Prostate gland (tissue), 2 donors: Measurements from ENCODE around the gene NCF2.

Source experiments
- POLR2A ChIP-seq: fragments of 450-650 bp; IDR thresholded peaks from one replicate; pipeline ENCODE4 v1.6.1; 2016; ENCODE audit warnings: antibody characterized with exemption, mild to moderate bottlenecking
- POLR2AphosphoS5 ChIP-seq: sonication (generic); formaldehyde crosslinking; IDR thresholded peaks from one replicate; pipeline ENCODE4 v1.6.1; 2017; ENCODE audit warnings: antibody characterized with exemption
- TF ChIP-seq, protein P1 (sequence below), 4 experiments: fragments of 200-600 bp in 2 of 4; fragments of 450-650 bp in 2 of 4; sonication (generic) in 2 of 4; IDR thresholded peaks; 1 replicate in 3 of 4; 2 replicates in 1 of 4; pipeline ENCODE4 v1.5.1; 2016 to 2019; ENCODE audit warnings: antibody characterized with exemption in 4 of 4, mild to moderate bottlenecking in 2 of 4, moderate library complexity in 2 of 4

DNA sequence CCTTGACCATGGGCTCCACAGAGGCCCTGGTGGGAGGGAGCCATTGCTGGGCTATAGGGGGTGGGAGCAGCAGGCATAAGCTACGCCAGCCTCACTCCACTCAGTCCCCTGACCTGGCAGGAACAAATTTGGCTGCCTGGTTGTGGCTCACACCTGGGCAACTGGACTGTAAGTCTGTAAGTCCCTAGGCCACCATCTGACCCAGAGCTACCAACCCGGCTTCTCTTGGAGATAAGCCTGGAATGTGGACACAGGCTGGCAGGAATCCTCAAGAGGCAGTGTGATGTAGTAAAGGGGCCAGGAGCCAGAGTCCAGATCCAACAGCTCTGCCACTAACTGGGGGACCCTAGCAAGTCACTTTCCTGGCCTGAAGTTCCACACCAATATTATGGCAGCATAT is 11.4 kb downstream of the NCF2 start:
- TF ChIP-seq, protein P1, sequence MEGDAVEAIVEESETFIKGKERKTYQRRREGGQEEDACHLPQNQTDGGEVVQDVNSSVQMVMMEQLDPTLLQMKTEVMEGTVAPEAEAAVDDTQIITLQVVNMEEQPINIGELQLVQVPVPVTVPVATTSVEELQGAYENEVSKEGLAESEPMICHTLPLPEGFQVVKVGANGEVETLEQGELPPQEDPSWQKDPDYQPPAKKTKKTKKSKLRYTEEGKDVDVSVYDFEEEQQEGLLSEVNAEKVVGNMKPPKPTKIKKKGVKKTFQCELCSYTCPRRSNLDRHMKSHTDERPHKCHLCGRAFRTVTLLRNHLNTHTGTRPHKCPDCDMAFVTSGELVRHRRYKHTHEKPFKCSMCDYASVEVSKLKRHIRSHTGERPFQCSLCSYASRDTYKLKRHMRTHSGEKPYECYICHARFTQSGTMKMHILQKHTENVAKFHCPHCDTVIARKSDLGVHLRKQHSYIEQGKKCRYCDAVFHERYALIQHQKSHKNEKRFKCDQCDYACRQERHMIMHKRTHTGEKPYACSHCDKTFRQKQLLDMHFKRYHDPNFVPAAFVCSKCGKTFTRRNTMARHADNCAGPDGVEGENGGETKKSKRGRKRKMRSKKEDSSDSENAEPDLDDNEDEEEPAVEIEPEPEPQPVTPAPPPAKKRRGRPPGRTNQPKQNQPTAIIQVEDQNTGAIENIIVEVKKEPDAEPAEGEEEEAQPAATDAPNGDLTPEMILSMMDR (IDR thresholded peaks at IDR 0.05) = no peak
- TF ChIP-seq POLR2A (no peak), POLR2AphosphoS5 (no peak)
